ENCODE data around the gene PLEK2.

The PLEK2 gene

GRCh38 chr14:67405771-67406170 lies 6.2 kb downstream of the PLEK2 start:
- DNase-seq (ENCODE audit: low spot score) = no peak
- TF ChIP-seq CTCF (IDR thresholded peaks at IDR 0.05; ENCODE audit: borderline replicate concordance, control extremely low read depth, extremely low read depth, insufficient read depth, missing control alignments) = no peak
- in situ Hi-C loops (cut with MboI; ENCODE audit: low sequenced_read_pairs, unreplicated experiment) = loop anchor here (25.0 kb wide), 1 partner anchor 307 kb away; the partner anchor contains the start of gene RDH12

DNA sequence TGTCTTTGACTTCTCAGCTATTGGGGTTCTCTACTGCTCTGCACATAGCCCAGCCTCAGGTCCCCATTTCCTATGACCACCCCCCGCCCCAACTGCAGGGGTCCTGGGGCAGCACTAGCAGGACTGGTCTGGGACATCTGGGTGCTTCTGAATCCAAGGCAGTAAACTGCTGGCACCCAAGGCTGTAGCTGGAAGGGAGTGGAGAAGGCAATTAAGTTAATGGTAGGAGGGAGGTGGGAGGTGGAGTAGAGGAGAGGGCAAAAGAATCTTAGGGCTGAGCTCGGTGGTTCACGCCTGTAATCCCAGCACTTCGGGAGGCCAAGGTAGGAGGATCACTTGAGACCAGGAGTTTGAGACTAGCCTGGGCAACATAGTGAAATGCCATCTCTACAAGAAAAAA lies 11.5 kb downstream of the PLEK2 start:
- in situ Hi-C loops (cut with MboI; ENCODE audit: low sequenced_read_pairs, unreplicated experiment) = loop anchor here (25.0 kb wide), 1 partner anchor 312 kb away; the partner anchor contains the start of gene RDH12
- no peak for DNase-seq (ENCODE audit: low spot score)
- TF ChIP-seq CTCF (IDR thresholded peaks at IDR 0.05; ENCODE audit: borderline replicate concordance, control extremely low read depth, extremely low read depth, insufficient read depth, missing control alignments) = no peak

DNA sequence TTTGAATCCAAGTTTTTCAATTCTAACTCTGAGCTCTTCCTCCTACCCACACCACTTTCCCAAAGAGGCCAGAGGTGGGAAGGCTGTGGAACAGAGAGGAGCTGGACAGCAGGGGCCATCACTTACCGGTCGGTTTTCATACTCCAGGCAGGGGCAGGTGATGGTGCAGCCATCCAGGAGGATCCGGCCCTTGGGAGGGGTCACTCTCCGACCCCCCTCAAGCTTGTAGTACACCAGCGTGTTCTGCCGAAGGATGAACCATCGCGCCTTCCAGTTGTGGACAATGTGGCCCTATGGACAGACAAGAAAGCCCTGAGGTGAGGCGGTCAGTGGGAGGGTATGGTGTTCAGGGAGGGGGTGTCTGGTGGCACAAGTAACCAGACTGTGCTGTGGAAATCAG lies 14.4 kb downstream of the PLEK2 start:
- DNase-seq (ENCODE audit: low spot score) = no peak
- in situ Hi-C loops (cut with MboI; ENCODE audit: low sequenced_read_pairs, unreplicated experiment) = no loop called here
- no peak for TF ChIP-seq CTCF (IDR thresholded peaks at IDR 0.05; ENCODE audit: borderline replicate concordance, control extremely low read depth, extremely low read depth, insufficient read depth, missing control alignments)

GRCh38 chr14:67396381-67396970 lies 15.5 kb downstream of the PLEK2 start:
- in situ Hi-C loops (cut with MboI; ENCODE audit: low sequenced_read_pairs, unreplicated experiment) = no loop called here
- TF ChIP-seq CTCF (IDR thresholded peaks at IDR 0.05; ENCODE audit: borderline replicate concordance, control extremely low read depth, extremely low read depth, insufficient read depth, missing control alignments) = no peak
- DNase-seq (ENCODE audit: low spot score) = no peak

- no peak for TF ChIP-seq CTCF (IDR thresholded peaks at IDR 0.05; ENCODE audit: borderline replicate concordance, control extremely low read depth, extremely low read depth, insufficient read depth, missing control alignments)
- in situ Hi-C loops (cut with MboI; ENCODE audit: low sequenced_read_pairs, unreplicated experiment) = no loop called here
- DNase-seq (ENCODE audit: low spot score) = no peak
These were observed 16.1 kb downstream of the PLEK2 start for GRCh38 chr14:67395876-67396189.

DNA sequence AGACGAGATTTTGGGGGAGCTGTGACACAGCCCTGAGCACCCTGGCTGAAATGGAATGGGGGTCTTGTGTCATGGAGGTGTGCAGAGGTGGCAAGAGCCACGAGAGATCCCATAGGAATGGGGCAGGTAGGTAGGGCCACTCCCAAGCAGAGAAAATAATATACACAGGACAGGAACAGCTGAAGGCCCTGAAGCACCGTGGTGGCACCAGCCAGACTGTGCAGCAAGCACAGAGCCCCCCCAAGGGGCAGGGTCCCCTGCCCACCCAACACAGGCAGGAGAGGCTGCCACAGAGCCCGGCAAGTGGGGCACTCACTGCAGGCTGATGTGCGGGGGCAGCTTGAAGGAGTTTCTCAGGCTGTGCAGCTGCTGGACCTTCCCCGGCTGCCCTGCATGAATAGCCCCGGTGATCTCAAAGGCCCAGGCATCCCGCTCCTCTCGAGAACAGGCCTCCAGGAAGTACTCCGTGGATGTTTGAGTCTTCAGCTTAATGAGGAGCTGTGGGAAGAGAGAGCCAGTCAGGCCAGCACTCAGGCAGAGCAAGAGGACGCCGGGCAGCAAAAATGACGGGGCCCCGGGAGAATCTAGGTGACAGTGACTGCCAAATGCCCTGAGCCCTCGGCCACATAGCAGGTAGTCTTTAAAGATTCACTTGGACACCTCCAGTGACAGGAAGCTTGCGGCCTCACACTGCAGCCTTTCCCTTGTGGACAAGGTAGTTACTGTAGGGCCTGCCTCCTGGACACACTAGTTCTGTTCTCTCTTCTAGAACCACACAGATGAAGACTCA lies 16.7 kb downstream of the PLEK2 start:
- no peak for DNase-seq (ENCODE audit: low spot score)
- TF ChIP-seq CTCF (IDR thresholded peaks at IDR 0.05; ENCODE audit: borderline replicate concordance, control extremely low read depth, extremely low read depth, insufficient read depth, missing control alignments) = no peak
- in situ Hi-C loops (cut with MboI; ENCODE audit: low sequenced_read_pairs, unreplicated experiment) = no loop called here
